LoVo (cell line): ENCODE data around the gene RADIL.

Source experiments
- DNase-seq: peaks from one replicate; pipeline ENCODE4 v3.0.0-alpha.2; 2016; ENCODE audit warnings: low spot score

The RADIL gene

GRCh38 chr7:4792537-4793126 lies 90.9 kb downstream of the RADIL start:
- no peak for DNase-seq

- DNase-seq, result no peak
Measured at GRCh38 chr7:4791738-4792536, 91.6 kb downstream of the RADIL start.

GRCh38 chr7:4791101-4791737 lies 92.3 kb downstream of the RADIL start:
- no peak for DNase-seq

GRCh38 chr7:4790516-4790991 lies 93.0 kb downstream of the RADIL start:
- no peak for DNase-seq

GRCh38 chr7:4790078-4790465 lies 93.4 kb downstream of the RADIL start:
- DNase-seq, result no peak

- DNase-seq, result no peak
Measured at GRCh38 chr7:4789194-4790077, 94.1 kb downstream of the RADIL start.

GRCh38 chr7:4788627-4789189 lies 94.8 kb downstream of the RADIL start:
- DNase-seq, result no peak

- DNase-seq, result no peak
Measured at GRCh38 chr7:4787947-4788626, 95.4 kb downstream of the RADIL start.

GRCh38 chr7:4787541-4787940 lies 96.0 kb downstream of the RADIL start:
- no peak for DNase-seq

- DNase-seq, result no peak
Measured at GRCh38 chr7:4786015-4786414, 97.5 kb downstream of the RADIL start.

GRCh38 chr7:4785371-4785770 lies 98.1 kb downstream of the RADIL start:
- no peak for DNase-seq

GRCh38 chr7:4784799-4785198 lies 98.7 kb downstream of the RADIL start:
- DNase-seq, result no peak

GRCh38 chr7:4783762-4784351 lies 99.7 kb downstream of the RADIL start:
- DNase-seq, result no peak

- DNase-seq, result no peak
Measured at GRCh38 chr7:4783292-4783652, 100.2 kb downstream of the RADIL start.

- no peak for DNase-seq
Measured at GRCh38 chr7:4782333-4783291, 100.9 kb downstream of the RADIL start.

GRCh38 chr7:4781366-4782069 lies 102.0 kb downstream of the RADIL start:
- no peak for DNase-seq

GRCh38 chr7:4779118-4779517 lies 104.4 kb downstream of the RADIL start:
- DNase-seq, result no peak

GRCh38 chr7:4775848-4776623 lies 107.5 kb downstream of the RADIL start:
- no peak for DNase-seq
